GM18870 (cell line): ENCODE results near the gene FERMT3.
A peak's percentile ranks its signal among the peaks of the same experiment; 100 is the strongest.

Experiments
- ATAC-seq: cut with Tn5 transposase; IDR thresholded peaks from one replicate; pipeline ENCODE4 v1.9.1; 2021; ENCODE audit warnings: moderate library complexity; ENCODE audit not compliant: unreplicated experiment

The FERMT3 gene

GRCh38 chr11:64219354-64219684, 12.8 kb downstream of the FERMT3 start:
- no peak for ATAC-seq

GRCh38 chr11:64219755-64220154, 13.2 kb downstream of the FERMT3 start:
- no peak for ATAC-seq

GRCh38 chr11:64220271-64220670, 13.8 kb downstream of the FERMT3 start:
- ATAC-seq = no peak

- no peak for ATAC-seq
Measured at GRCh38 chr11:64220798-64221197, 14.3 kb downstream of the FERMT3 start.

GRCh38 chr11:64222651-64223000, 16.1 kb downstream of the FERMT3 start:
- ATAC-seq = no peak

GRCh38 chr11:64223001-64223651, 16.6 kb downstream of the FERMT3 start:
- ATAC-seq = no peak

- no peak for ATAC-seq
Measured at GRCh38 chr11:64224151-64224890, 17.8 kb downstream of the FERMT3 start.

GRCh38 chr11:64224891-64225607, 18.5 kb downstream of the FERMT3 start:
- ATAC-seq = no peak

- ATAC-seq = no peak
Measured at GRCh38 chr11:64225608-64226506, 19.3 kb downstream of the FERMT3 start, which contains the start of the genes NUDT22 and TRPT1. Gene NUDT22 (plus strand): TSS chr11:64226274. CDS start chr11:64226653, 379 bp downstream. Gene TRPT1 (minus strand): TSS chr11:64226186. CDS start chr11:64225860, 326 bp downstream.

- no peak for ATAC-seq
Measured at GRCh38 chr11:64226507-64227051, 20.1 kb downstream of the FERMT3 start.

GRCh38 chr11:64227405-64227956, 21.0 kb downstream of the FERMT3 start:
- ATAC-seq = no peak

GRCh38 chr11:64229090-64229743, 22.7 kb downstream of the FERMT3 start:
- ATAC-seq = no peak

- no peak for ATAC-seq
Measured at GRCh38 chr11:64229744-64230170, 23.2 kb downstream of the FERMT3 start.

GRCh38 chr11:64230171-64230984, 23.9 kb downstream of the FERMT3 start, which contains the start of gene DNAJC4:
Gene DNAJC4 (plus strand): TSS chr11:64230548. CDS start chr11:64230855, 307 bp downstream.
- peak; percentile 43 for ATAC-seq

- no peak for ATAC-seq
Measured at GRCh38 chr11:64230985-64231365, 24.5 kb downstream of the FERMT3 start.

GRCh38 chr11:64231546-64231945, 25.0 kb downstream of the FERMT3 start:
- no peak for ATAC-seq

- no peak for ATAC-seq
Measured at GRCh38 chr11:64232182-64232966, 25.9 kb downstream of the FERMT3 start.

- ATAC-seq = no peak
Measured at GRCh38 chr11:64232967-64233315, 26.4 kb downstream of the FERMT3 start.
